ENCODE results near the gene CDC42SE2.

DNA sequence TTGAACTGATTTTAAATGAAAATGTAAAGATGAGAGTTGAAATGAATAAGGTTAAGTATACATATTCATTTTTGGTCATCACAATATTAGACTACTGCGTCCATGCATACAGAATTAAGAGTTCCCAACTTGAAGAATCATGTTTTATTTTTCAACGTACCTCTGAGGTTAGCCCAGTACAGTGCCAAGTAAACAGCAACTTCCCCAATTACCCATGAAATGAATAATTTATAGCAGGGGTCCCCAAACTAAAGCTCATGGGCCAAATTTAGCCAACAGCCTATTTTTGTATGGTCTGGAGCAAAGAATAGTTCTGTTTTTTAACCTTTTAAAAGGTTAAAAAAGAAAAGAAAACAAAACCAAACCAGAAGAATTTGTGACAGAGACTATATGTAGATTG is 167.9 kb downstream of the CDC42SE2 start:
- TF ChIP-seq EZH2phosphoT487 (conservative IDR thresholded peaks at IDR 0.05; ENCODE audit: low read length): no peak
- TF ChIP-seq, protein P1, sequence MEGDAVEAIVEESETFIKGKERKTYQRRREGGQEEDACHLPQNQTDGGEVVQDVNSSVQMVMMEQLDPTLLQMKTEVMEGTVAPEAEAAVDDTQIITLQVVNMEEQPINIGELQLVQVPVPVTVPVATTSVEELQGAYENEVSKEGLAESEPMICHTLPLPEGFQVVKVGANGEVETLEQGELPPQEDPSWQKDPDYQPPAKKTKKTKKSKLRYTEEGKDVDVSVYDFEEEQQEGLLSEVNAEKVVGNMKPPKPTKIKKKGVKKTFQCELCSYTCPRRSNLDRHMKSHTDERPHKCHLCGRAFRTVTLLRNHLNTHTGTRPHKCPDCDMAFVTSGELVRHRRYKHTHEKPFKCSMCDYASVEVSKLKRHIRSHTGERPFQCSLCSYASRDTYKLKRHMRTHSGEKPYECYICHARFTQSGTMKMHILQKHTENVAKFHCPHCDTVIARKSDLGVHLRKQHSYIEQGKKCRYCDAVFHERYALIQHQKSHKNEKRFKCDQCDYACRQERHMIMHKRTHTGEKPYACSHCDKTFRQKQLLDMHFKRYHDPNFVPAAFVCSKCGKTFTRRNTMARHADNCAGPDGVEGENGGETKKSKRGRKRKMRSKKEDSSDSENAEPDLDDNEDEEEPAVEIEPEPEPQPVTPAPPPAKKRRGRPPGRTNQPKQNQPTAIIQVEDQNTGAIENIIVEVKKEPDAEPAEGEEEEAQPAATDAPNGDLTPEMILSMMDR (IDR thresholded peaks at IDR 0.05; ENCODE audit: insufficient read depth, low read length, poor library complexity, severe bottlenecking): no peak
